GM19468 (cell line): ENCODE measurements around the gene AURKAIP1.

ENCODE experiments used
- ATAC-seq: cut with Tn5 transposase; IDR thresholded peaks from one replicate; pipeline ENCODE4 v1.9.1; 2021; ENCODE audit warnings: mild to moderate bottlenecking, moderate library complexity, moderate number of reproducible peaks; ENCODE audit not compliant: unreplicated experiment; ENCODE audit errors: extremely low read depth

Gene AURKAIP1

DNA sequence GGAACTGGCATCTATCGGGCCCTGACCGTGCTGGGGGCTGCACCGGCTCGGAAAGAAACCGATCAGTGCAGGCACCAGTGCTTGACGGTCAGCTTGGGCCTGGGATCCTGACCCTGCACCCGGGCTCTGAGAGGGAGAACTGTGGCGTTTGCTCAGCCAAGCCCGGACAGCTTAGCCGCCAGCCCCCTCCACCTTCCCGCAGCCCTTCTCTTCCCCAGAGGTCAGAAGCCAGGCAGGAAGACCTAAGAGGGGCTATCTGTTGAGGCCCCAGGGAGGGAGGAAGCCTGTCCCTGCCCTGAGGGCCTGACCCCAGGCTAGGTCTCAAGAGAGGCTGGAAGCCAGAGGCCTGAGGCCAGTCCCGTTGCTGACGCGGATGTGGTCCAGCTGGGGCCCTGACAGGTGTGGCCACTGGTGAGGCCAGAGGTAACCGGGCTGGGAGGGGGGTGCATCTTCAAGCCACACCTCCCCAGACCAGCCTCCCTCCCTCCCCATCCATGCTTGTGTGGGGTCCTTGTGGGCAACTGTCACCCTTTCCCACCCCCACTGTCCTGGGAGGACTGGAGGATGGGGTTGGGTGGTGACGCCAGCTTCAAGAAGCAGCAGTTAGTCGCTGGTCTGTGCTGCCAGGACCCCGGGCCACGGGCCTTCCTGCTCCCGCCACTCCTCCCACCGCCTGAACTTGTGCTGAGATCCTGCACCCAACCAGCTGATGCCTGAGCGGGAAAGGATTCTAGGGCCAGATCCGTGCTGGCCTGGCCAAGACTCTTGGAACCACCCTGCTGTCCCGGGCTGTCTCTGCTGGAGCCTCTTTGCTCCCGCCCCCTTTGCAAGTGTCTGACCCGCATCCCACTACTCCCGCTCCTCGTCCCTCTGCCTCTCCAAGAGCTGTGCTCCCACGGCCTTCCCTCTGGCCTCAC, 23.2 kb downstream of the AURKAIP1 start:
- no peak for ATAC-seq

DNA sequence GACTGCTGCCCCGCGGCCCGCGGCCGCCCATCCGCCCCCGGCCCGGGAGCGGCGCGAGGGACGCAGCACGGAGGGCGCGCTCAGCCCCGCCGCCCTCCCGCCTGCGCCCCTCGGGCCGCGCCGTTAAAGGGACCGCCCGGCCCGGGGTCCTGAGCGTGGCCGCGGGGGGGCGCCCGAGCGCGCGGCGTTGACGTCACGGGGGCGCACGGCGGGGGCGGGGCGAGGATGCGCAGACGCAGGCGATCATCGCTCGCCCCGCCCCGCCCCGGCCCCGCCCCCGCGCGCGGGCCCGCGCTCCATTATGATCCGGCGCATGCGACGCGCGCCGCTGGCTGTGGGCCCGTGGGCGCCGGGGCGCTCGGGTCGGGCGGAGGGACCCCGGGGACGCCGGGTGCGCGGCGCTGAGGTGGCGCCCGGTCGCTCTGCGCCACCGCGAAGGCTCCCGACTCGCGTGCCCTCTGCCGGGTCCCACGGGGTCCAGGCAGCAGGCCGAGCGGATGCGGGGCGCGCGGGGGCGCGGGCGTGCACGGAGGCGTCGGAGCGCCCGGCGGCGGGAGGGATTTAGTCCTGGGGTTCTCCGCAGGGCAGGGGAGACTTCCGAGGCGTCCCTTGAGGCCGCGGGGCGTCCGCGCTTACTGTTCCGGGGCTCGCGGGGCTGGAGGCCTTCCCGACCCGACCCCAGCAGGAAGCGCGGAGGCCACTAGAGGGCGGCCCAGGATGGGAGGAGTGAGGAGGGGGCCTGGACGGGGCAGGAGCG, 25.6 kb downstream of the AURKAIP1 start, which contains the start of gene DVL1:
Gene DVL1, minus strand, starts transcription at position 163 of the 757 bp plus-strand sequence. CDS start 353 bp downstream, outside the sequence.
- ATAC-seq = peak; percentile 63

DNA sequence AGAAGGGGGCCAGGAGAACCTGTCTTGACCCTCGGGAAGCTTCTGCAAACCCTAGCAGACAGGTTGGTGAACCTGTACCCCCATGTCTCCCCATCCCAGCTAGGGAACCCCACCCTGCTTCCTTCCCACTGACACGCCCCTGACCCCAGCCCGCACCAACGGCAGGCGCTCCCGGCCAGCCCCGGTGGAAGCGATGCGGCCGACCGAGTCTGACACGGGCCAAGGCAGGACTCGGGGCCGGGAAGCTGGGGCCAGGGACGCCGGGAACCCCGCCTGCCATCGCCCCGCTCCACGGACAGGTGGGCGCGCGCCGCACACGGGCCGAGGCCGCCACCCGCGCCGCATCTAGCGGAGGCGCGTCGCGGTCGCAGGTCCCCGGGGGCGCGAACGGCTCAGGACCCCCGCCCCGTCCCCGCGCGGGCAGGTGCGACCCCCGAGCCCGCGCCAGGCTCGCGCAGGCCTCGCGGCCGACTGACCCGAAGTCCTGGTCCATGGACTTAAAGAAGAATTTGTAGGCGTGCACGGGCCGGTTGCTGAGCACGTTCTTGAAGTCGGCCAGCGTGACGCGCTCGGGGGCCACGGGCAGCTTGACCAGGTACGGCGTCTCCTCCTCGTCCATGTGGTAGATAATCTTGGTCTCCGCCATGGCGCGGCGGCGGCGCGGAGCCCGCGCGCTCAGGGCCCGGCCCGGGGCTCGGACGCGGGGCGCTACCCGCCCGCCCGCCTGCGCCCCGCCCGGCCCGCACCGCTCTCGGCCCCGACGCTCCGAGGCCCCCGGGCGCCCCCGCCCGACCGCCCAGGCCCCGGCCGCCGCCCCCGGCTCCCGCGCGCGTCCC, 26.4 kb downstream of the AURKAIP1 start:
- ATAC-seq = no peak

DNA sequence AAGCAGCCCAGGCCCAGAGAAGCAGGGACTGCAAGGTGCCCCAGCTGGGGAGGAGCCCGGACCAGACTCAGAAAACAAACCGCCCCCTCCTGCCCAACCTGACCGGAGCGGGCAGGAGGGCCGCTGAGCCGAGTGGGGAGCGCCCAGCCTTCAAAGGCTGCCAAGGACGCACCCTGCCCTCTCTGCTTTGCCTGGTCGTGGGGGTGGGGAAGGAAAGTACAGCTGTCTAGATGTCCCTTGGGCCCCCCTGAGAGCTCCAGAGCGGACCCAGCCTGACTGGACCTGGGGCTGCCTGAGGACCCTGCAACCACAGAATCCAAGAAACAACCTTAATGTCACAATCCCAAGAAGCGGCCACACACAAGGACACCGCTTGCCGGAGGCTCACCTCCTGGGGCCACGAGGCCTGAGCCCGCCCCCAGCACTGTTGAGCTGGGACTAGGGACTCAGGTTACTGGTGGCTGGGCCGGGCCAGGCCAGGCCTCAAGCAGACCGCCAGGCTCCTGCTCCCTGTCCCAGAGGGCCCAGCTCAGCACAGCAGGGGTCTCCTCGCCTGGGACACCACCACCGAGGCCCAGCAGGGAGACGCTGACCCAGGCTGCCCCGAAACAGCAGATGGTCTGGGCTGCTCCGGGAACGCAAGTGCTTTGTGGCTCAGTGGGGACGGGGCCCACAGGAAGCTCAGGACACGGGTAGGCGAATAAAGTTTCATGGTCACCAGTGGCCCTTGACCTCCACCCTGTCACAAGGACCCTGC, 27.2 kb downstream of the AURKAIP1 start:
- ATAC-seq = no peak

DNA sequence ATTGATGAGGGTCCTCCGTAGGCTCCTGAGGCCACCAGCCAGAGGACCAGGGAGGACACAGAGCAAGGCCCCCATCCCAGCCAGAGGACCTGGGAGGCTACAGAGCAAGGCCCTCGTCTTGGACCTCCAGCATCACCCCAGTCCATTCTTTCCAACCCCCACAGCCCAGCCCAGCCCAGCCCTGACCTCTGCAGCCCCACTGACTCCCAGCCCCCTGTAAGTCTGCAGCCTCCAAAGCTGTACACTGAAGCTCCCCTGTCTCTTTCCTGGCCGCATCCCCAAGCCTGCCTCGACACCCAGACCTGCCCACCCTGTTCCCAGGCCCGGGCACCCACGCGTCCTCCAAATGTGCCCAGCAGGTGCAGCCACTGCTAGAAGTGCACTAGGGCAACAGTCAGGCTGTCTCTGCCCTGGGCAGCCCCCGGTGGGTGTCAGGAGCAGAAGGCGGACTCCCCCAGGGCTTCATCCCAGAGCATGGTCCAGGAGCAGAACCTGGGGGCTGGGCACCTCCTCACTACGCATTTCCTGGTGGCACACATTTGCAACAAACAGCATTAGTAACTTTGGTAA, 27.9 kb downstream of the AURKAIP1 start:
- no peak for ATAC-seq

DNA sequence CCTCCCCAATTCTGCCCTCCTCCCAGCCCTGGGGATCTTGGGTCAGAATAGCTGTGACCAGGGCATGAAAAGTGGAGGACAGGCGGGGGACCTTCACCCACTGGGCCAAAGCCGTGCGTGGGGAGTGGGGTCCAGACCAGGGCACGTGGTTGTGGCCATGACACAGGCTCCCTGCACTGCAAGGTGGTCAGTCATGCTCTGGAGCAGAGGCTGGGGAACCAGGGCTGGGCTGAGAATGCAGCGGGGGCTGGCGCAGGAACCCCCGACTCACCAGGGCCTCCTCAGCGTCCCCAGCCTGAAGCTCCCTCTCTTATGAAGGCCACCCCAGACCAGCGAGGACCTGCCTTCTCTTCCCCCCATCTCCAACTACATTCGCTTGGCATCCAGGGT, 28.5 kb downstream of the AURKAIP1 start:
- ATAC-seq = no peak

DNA sequence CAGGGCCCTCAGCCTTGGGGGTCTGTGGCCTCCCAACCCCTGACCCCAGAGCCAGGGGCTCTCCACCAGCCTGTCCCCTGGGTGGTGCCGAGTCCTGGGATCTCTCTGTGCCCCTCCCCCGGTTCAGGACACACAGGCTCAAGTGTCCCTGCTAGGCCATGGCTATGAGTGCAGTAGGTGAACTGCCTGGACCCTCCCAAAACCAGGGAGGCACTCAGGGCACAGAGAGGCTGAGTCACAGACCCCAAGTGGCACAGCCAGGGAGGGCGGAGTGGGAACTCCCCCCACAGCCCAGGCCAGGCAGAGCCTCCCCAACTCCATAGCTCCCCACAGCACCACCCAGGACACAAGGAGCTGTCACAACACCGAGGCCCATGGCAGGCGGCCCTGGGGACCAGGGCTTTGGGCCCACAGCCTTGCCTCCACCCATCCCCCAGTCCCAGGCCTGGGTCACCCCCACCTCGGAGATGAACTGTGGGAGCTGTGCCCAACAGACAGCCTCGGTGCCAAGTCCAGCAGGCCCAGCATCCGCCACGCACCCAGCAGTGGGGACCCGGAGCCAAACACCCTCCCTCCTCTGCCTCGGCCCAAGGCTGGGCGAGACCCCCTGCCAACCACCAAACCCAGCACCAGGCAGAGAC, 29.0 kb downstream of the AURKAIP1 start:
- no peak for ATAC-seq

DNA sequence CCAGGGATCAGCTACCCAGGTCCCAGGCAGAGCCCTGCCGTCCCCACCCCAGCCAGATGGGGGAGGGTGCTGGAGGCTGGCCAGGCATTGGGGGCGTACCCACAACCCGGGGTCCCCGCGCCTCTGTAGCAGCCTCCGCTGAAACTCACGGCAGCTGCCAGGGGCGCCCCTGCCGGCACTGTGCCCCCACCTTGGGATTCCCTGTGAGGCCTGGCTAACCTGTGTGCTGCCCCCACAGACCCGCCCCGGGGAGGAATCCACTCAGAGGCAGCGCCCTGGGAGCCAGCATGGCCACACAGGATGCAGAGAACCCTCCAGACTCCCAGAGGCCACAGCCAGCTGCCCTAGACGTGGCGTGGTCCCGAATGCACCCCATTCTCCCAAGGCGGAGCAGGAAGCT, 29.6 kb downstream of the AURKAIP1 start:
- no peak for ATAC-seq

DNA sequence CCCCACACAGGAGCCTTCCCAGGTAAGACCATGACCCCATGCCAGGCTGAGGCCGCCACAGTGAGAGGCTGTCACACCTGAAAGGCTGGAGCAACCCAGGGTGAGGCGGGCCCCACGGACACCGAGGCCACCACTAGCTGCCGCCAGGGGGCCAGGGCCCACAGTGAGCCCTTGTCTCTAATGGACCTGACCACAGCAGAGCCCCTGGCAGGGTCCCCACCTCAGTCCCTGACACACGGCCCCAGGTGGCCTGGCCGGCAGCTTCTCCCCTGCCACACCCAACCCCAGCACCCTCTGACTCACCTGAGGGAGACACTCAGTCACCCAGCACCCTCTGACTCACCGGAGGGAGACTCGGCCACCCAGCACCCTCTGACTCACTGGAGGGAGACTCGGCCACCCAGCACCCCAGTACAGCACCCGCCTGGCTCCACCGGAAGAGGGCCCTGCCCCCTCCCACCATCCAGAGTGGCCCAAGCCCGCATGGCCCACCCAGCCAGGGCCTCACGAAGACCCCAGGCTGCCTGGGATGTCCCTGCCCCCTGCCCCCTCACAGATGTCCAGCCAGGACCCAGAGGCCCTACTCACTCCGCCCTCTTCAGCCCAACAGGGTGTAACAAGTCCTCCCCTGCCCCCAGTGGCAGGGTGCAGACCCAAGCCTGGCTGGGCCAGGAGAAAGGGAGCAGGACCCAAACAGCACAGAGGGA, 30.2 kb downstream of the AURKAIP1 start:
- no peak for ATAC-seq

DNA sequence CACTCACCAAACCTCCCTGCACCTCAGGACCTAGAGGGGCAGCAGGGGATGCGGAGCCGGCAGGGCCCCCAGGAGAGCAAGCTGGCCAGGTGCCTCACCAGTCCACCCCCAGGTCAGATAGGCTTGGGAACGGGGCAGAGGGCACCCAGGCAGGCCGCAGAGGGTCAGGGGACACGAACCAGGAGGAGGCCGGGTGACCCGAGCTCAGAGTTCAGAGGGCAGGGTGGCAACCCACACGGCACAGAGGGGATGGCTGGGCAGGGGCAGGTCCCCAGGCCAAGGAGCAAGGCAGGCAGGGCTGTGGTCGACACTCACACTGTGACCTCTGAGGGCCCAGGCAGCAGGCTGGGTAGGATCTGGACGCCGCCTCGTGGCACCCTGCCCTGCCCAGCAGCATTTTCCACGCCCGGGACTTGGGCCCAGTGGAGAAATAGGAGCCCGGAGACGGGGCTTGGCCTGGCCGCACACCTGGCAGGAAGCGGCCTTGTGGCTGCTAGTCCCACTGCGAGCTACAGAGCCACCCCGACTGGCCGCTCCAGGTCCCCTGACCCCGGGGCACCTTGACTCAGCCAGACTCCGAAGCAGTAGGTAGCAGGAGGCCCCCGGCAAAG, 31.1 kb downstream of the AURKAIP1 start:
- ATAC-seq = no peak

DNA sequence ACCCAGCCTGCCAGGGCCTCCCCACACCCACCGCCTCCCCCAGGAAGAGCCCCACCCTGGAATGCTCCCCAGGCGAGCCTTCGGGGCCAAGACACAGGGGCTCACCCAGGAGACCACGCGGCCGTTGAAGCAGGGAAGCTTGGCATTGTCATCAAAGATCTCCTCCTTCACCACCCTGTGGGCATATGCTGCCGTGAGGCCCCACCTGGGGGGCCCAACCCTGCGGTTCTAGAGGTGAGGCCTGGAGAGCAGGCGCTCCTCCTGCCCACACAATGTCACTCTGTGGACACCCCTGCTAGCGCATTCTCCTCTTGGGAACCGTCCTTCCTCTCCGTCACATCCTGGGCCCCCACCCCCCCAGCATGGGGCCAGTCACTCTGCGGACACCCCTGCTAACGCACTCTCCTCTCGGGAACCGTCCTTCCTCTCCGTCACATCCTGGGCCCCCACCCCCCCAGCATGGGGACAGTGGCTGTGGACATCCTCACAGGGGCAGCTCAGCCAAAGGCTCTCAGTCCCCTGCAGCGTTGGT, 32.4 kb downstream of the AURKAIP1 start:
- ATAC-seq = no peak

DNA sequence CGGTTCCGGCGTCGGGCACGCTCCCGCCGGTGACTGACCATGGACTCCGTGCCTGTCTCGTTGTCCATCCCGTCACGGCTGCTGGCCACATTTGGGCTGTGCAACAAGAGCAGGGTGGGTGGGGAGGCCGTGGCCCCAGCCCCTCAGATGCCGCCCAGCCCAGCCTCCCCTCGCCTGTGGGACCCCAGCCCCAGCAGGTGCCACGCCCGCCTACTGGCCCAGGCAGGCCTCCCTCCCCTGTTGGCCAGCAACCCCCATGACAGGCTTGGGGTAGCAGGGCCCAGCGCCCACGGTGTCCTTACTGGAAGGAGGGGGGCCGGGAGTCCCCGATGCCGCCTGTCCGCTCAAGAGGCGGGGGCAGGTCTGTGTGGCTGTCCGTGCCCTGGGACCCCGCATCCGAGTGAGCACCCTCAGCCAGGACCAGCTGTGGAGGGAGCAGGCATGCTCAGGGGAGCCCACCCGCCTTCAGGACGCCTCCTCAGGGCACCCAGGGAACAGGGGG, 32.9 kb downstream of the AURKAIP1 start:
- no peak for ATAC-seq

DNA sequence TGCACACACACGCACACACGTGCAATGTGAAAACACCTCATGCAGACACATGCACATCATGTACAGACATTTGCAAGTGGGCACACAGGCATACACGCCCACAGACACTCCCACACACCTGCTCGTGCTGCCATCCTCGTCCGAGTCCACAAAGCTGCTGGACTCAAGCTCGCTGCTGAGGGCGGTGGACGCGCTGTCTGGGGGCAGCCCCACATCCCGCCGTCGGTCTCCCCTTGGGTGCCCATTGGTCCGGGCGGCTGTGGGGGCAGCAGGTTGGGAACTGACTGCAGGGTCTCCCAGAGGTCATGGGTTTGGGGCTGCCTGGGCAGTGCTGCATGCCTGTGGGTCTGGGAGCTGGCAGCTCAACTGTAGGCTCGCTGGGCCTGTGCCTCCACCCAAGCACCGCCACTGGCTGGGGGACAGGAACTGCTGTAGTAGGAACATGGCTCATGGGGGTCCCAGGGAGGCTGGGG, 33.4 kb downstream of the AURKAIP1 start:
- no peak for ATAC-seq

DNA sequence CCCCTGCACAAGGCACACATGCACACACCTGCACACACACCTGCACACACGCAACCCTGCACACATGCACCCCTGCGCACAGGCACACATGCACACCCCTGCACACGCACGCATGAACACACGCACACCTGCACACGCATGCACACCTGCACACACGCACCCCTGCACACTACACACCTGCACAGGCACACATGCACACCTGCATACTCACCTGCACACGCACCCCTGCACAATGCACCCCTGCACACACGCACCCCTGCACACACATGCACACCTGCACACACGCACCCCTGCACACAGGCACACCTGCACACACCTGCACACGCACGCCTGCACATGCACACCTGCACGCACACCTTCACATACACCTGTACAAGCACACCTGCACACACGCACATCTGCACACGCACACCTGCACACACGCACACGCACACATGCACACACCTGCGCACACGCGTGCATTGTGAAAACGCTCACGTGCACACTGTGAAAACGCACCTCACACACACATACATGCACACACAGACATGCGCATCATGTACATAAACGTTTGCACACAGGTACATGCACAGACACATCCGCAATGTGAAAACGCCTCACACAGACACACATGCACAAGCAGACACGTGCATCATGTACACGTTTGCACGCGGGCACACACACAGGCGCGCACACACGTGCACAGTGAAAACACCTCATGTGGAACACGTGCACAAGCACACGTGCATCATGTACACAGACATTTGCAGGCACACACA, 34.0 kb downstream of the AURKAIP1 start:
- ATAC-seq = no peak

DNA sequence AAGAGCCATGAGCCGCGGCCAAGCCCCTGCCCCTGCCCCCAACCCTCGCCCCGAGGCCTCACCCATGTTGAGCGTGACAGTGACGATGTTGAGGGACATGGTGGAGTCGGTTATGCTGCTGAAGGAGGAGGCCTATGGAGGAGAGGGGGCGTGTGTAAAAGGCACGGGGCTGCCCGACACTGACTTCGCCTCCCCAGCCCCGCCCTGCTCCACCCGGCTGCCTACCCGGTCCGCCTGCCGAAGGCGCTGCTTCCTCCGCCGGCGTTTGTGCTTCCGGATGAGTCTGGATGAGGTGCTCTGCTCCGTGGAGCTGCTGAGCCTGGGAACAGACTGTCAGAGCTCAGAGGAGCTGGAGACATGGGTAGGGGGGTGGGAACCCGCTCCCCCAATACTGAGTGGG, 34.8 kb downstream of the AURKAIP1 start:
- ATAC-seq = no peak

DNA sequence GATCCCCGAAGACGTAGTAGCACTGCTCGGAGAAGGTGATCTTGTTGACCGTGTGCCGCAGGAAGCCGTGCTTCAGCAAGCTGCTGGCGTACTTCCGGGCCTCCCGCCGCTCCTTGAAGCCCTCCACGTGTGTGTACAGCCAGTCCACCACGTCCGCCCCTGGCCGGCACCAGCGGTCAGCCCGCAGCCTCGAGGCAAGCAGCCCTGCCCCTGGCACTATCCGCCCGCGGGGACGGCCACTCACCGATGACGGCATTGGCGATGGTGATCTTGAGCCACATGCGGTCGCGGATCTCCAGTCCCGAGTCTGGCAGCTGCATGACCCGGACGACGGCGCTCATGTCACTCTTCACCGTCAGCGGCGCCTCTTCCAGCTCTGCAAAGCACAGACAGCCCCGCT, 36.7 kb downstream of the AURKAIP1 start:
- ATAC-seq = no peak

DNA sequence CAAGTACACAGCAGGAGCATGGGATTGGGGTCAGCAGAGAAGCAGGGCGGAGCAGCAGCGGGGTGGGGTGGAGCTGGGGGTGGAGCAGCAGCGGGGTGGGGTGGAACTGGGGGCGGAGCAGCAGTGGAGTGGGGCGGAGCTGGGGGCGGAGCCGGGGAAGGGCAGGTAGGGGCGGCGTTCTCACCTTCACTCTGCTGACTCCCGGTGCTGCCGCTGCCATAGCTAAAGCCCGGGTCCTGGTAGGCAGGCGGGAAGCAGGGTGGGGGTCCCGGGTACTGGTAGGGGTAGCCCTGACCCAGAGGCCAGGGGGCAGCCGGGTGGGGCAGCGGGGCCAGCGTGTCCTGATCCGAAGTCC, 37.2 kb downstream of the AURKAIP1 start:
- no peak for ATAC-seq
